ENCODE results near the gene ZBTB47. TPM values are rescaled to one million over a fixed set of nuclear protein-coding genes. Genes with fewer than 3 reads are reported as not detected.

The ZBTB47 gene
- under 1 TPM in 2 of 3 donors, not detected in 1; 0.16 to 0.24 TPM for polyA plus RNA-seq

- Mint-ChIP-seq H3K4me3 (peak within 1 kb of the TSS; percentile 79 to 90 (median 85)), H3K9me3 (no peaks in the 10 kb centered on the region), H3K27ac (peak within 1 kb of the TSS in 3 of 6 donors; percentile 45 to 71 (median 64)), H3K27me3 (ENCODE audit: low read depth in 3 of 3) (peaks cover 0 to 3% (median 0%) of the 10 kb centered on the region in 3 donors), H3K4me1 (peaks cover 21 to 23% of the 10 kb centered on the region in 2 donors), H3K36me3 (peaks cover 0 to 2% (median 0%) of the 10 kb centered on the region in 3 donors)
- peak in 1 of 3 donors; percentile 11 for DNase-seq
These were observed at the start of gene ZBTB47 for GRCh38 chr3:42653560-42654330. Gene ZBTB47, plus strand, starts transcription at chr3:42653697. Its CDS starts 4,659 bp downstream, at chr3:42658356.

- H3K4me1 Mint-ChIP-seq: peaks cover 47 to 73% of the 10 kb centered on the region in 2 donors
- H3K36me3 Mint-ChIP-seq: peaks cover 4 to 8% (median 5%) of the 10 kb centered on the region in 3 donors
- no peak overlapping the region for H3K4me3 Mint-ChIP-seq
These were observed 47.8 kb upstream of the ZBTB47 start for GRCh38 chr3:42605546-42606173.

GRCh38 chr3:42608581-42608980, 44.9 kb upstream of the ZBTB47 start:
- Mint-ChIP-seq H3K36me3 (peaks cover 4 to 12% (median 5%) of the 10 kb centered on the region in 3 donors), H3K4me3 (no peak overlapping the region), H3K4me1 (peaks cover 55 to 86% of the 10 kb centered on the region in 2 donors), H3K27me3 (ENCODE audit: low read depth in 3 of 3) (peaks cover 0 to 3% (median 0%) of the 10 kb centered on the region in 3 donors), H3K9me3 (no peaks in the 10 kb centered on the region), H3K27ac (peak overlapping the region in 2 of 6 donors; percentile 10 to 56)
- DNase-seq: no peak

More at GRCh38 chr3:42605546-42606173, 47.8 kb upstream of the ZBTB47 start:
- no peak for DNase-seq
- Mint-ChIP-seq H3K27me3 (ENCODE audit: low read depth in 3 of 3) (peaks cover 0 to 3% (median 3%) of the 10 kb centered on the region in 3 donors), H3K27ac (peak overlapping the region in 1 of 6 donors; percentile 11), H3K9me3 (no peaks in the 10 kb centered on the region)

GRCh38 chr3:42610976-42611375, 42.5 kb upstream of the ZBTB47 start:
- DNase-seq: no peak
- peak overlapping the region; percentile 62 to 82 (median 72) for H3K27ac Mint-ChIP-seq
- peaks cover 0 to 3% (median 2%) of the 10 kb centered on the region in 3 donors for H3K27me3 Mint-ChIP-seq (ENCODE audit: low read depth in 3 of 3)
- H3K4me3 Mint-ChIP-seq: peak overlapping the region in 3 of 5 donors; percentile 4 to 14 (median 6)
- H3K4me1 Mint-ChIP-seq: peaks cover 47 to 83% of the 10 kb centered on the region in 2 donors
- no peaks in the 10 kb centered on the region for H3K9me3 Mint-ChIP-seq
- H3K36me3 Mint-ChIP-seq: peaks cover 0 to 6% (median 0%) of the 10 kb centered on the region in 3 donors

- DNase-seq: no peak
- Mint-ChIP-seq H3K36me3 (peaks cover 0 to 6% (median 0%) of the 10 kb centered on the region in 3 donors), H3K4me3 (no peak overlapping the region), H3K4me1 (peaks cover 50 to 86% of the 10 kb centered on the region in 2 donors), H3K27me3 (ENCODE audit: low read depth in 3 of 3) (peaks cover 0 to 3% (median 2%) of the 10 kb centered on the region in 3 donors), H3K9me3 (no peaks in the 10 kb centered on the region), H3K27ac (peak overlapping the region in 4 of 6 donors; percentile 13 to 72 (median 56))
These were observed 41.3 kb upstream of the ZBTB47 start for GRCh38 chr3:42612217-42612616.

- H3K9me3 Mint-ChIP-seq: no peaks in the 10 kb centered on the region
- no peak overlapping the region for H3K4me3 Mint-ChIP-seq
- H3K36me3 Mint-ChIP-seq: peaks cover 0 to 10% (median 3%) of the 10 kb centered on the region in 3 donors
- H3K27ac Mint-ChIP-seq: peak overlapping the region in 4 of 6 donors; percentile 4 to 65 (median 53)
- H3K4me1 Mint-ChIP-seq: peaks cover 47 to 85% of the 10 kb centered on the region in 2 donors
- no peak for DNase-seq
- peaks cover 0 to 3% (median 2%) of the 10 kb centered on the region in 3 donors for H3K27me3 Mint-ChIP-seq (ENCODE audit: low read depth in 3 of 3)
These were observed 40.6 kb upstream of the ZBTB47 start for GRCh38 chr3:42612928-42613327.

GRCh38 chr3:42613462-42613861, 40.0 kb upstream of the ZBTB47 start:
- peaks cover 47 to 84% of the 10 kb centered on the region in 2 donors for H3K4me1 Mint-ChIP-seq
- peak overlapping the region; percentile 1 to 58 (median 36) for H3K27ac Mint-ChIP-seq
- no peak overlapping the region for H3K4me3 Mint-ChIP-seq
- no peak for DNase-seq
- H3K27me3 Mint-ChIP-seq (ENCODE audit: low read depth in 3 of 3): peaks cover 0 to 3% (median 2%) of the 10 kb centered on the region in 3 donors
- H3K9me3 Mint-ChIP-seq: no peaks in the 10 kb centered on the region
- H3K36me3 Mint-ChIP-seq: peaks cover 0 to 10% (median 3%) of the 10 kb centered on the region in 3 donors

GRCh38 chr3:42631620-42632019, 21.9 kb upstream of the ZBTB47 start:
- H3K36me3 Mint-ChIP-seq: peaks cover 11 to 52% (median 24%) of the 10 kb centered on the region in 3 donors
- H3K27me3 Mint-ChIP-seq (ENCODE audit: low read depth in 3 of 3): no peaks in the 10 kb centered on the region
- no peak for DNase-seq
- H3K4me3 Mint-ChIP-seq: no peak overlapping the region
- H3K9me3 Mint-ChIP-seq: no peaks in the 10 kb centered on the region
- peak overlapping the region in 1 of 6 donors; percentile 1 for H3K27ac Mint-ChIP-seq
- H3K4me1 Mint-ChIP-seq: no peaks in the 10 kb centered on the region

GRCh38 chr3:42632146-42632545, 21.4 kb upstream of the ZBTB47 start:
- Mint-ChIP-seq H3K4me3 (no peak overlapping the region), H3K4me1 (no peaks in the 10 kb centered on the region), H3K27ac (no peak overlapping the region), H3K27me3 (ENCODE audit: low read depth in 3 of 3) (no peaks in the 10 kb centered on the region), H3K36me3 (peaks cover 11 to 51% (median 24%) of the 10 kb centered on the region in 3 donors), H3K9me3 (no peaks in the 10 kb centered on the region)
- no peak for DNase-seq

GRCh38 chr3:42633544-42633943, 20.0 kb upstream of the ZBTB47 start:
- no peaks in the 10 kb centered on the region for H3K9me3 Mint-ChIP-seq
- H3K36me3 Mint-ChIP-seq: peaks cover 11 to 47% (median 24%) of the 10 kb centered on the region in 3 donors
- no peaks in the 10 kb centered on the region for H3K27me3 Mint-ChIP-seq (ENCODE audit: low read depth in 3 of 3)
- H3K27ac Mint-ChIP-seq: peak overlapping the region in 1 of 6 donors; percentile 28
- no peak overlapping the region for H3K4me3 Mint-ChIP-seq
- no peak for DNase-seq
- H3K4me1 Mint-ChIP-seq: no peaks in the 10 kb centered on the region

- DNase-seq: no peak
- H3K4me3 Mint-ChIP-seq: no peak overlapping the region
- H3K9me3 Mint-ChIP-seq: no peaks in the 10 kb centered on the region
- H3K27me3 Mint-ChIP-seq (ENCODE audit: low read depth in 3 of 3): no peaks in the 10 kb centered on the region
- H3K4me1 Mint-ChIP-seq: no peaks in the 10 kb centered on the region
- H3K27ac Mint-ChIP-seq: peak overlapping the region in 2 of 6 donors; percentile 33 to 41
- peaks cover 15 to 41% (median 27%) of the 10 kb centered on the region in 3 donors for H3K36me3 Mint-ChIP-seq
These were observed 18.4 kb upstream of the ZBTB47 start for GRCh38 chr3:42635111-42635510.

GRCh38 chr3:42637001-42637400, 16.5 kb upstream of the ZBTB47 start:
- peaks cover 1 to 9% of the 10 kb centered on the region in 2 donors for H3K4me1 Mint-ChIP-seq
- H3K27ac Mint-ChIP-seq: no peak overlapping the region
- no peaks in the 10 kb centered on the region for H3K9me3 Mint-ChIP-seq
- DNase-seq: no peak
- H3K27me3 Mint-ChIP-seq (ENCODE audit: low read depth in 3 of 3): peaks cover 0 to 3% (median 0%) of the 10 kb centered on the region in 3 donors
- peaks cover 10 to 32% (median 27%) of the 10 kb centered on the region in 3 donors for H3K36me3 Mint-ChIP-seq
- no peak overlapping the region for H3K4me3 Mint-ChIP-seq

GRCh38 chr3:42638339-42638842, 15.1 kb upstream of the ZBTB47 start:
- Mint-ChIP-seq H3K27ac (no peak overlapping the region), H3K36me3 (peaks cover 12 to 35% (median 29%) of the 10 kb centered on the region in 3 donors), H3K4me3 (no peak overlapping the region), H3K27me3 (ENCODE audit: low read depth in 3 of 3) (peaks cover 0 to 3% (median 0%) of the 10 kb centered on the region in 3 donors), H3K4me1 (peaks cover 5 to 9% of the 10 kb centered on the region in 2 donors), H3K9me3 (no peaks in the 10 kb centered on the region)
- DNase-seq: peak; percentile 35 to 44 (median 39)
